Naive thymus-derived CD4-positive, alpha-beta T cell (primary cell): ENCODE data around the gene FAM83D. TPM values are rescaled to one million over a fixed set of nuclear protein-coding genes. Genes with fewer than 3 reads are reported as not detected.

ENCODE experiments used
- ATAC-seq: fragments of 150-1000 bp; cut with Tn5 transposase; 2 replicates; pipeline ENCODE4 v1.10.0; 2021; ENCODE audit warnings: mild to moderate bottlenecking, moderate library complexity
- CTCF ChIA-PET: fragments of 350-600 bp; sonication (Branson Sonifier 250); formaldehyde crosslinking; loops from one replicate; lab custom pipeline; 2021; ENCODE audit warnings: antibody characterized with exemption; lab: Charles Lee
- POLR2A ChIA-PET: fragments of 350-600 bp; sonication (Branson Sonifier 250); formaldehyde crosslinking; loops from one replicate; lab custom pipeline; 2021; ENCODE audit warnings: antibody characterized with exemption, inconsistent platforms; lab: Charles Lee
- DNase-seq, 9 donors: peaks; one replicate each; pipeline versions ENCODE4 v3.0.0 to v3.0.0-alpha.2; 2020 to 2022; ENCODE audit warnings: mixed read lengths in 1 of 9
- H3K27ac ChIP-seq: one replicate; pipeline ENCODE4 v1.7.0; 2013; ENCODE audit warnings: mild to moderate bottlenecking, low read depth, low read length, moderate library complexity
- H3K27me3 ChIP-seq, 2 donors: one replicate each; pipeline ENCODE4 v1.7.0; 2013; ENCODE audit warnings: low read length in 2 of 2, mild to moderate bottlenecking in 2 of 2, moderate library complexity in 2 of 2; ENCODE audit not compliant: control insufficient read depth in 2 of 2, insufficient read depth in 2 of 2
- H3K36me3 ChIP-seq, 3 experiments: 1 replicate in 2 of 3; 2 replicates in 1 of 3; pipeline ENCODE4 v1.7.0; 2013; ENCODE audit warnings: low read length in 3 of 3, mild to moderate bottlenecking in 3 of 3, moderate library complexity in 1 of 3; ENCODE audit not compliant: insufficient read depth in 3 of 3, control insufficient read depth in 2 of 3
- H3K4me1 ChIP-seq, 2 donors: one replicate each; pipeline ENCODE4 v1.7.0; 2013; ENCODE audit warnings: low read length in 2 of 2, mild to moderate bottlenecking in 2 of 2, moderate library complexity in 1 of 2; ENCODE audit not compliant: control insufficient read depth in 2 of 2, insufficient read depth in 2 of 2
- H3K4me3 ChIP-seq: 2 replicates; pipeline ENCODE4 v1.7.0; 2013; ENCODE audit warnings: mild to moderate bottlenecking, low read length
- H3K9me3 ChIP-seq, 3 experiments: 1 replicate in 2 of 3; 2 replicates in 1 of 3; pipeline ENCODE4 v1.7.0; 2013; ENCODE audit warnings: low read length in 3 of 3; ENCODE audit not compliant: control insufficient read depth in 2 of 3
- H3K27ac Mint-ChIP-seq, 9 donors: one replicate each; pipeline ENCODE4 v1.8.0; 2020 to 2022; ENCODE audit warnings: mixed read lengths in 9 of 9, mild to moderate bottlenecking in 8 of 9, moderate library complexity in 5 of 9, inconsistent platforms in 2 of 9
- H3K27me3 Mint-ChIP-seq, 5 donors: one replicate each; pipeline ENCODE4 v1.8.0; 2021 to 2022; ENCODE audit warnings: mixed read lengths in 5 of 5, mild to moderate bottlenecking in 1 of 5
- H3K36me3 Mint-ChIP-seq, 5 donors: one replicate each; pipeline ENCODE4 v1.8.0; 2020 to 2022; ENCODE audit warnings: mixed read lengths in 5 of 5, mild to moderate bottlenecking in 3 of 5, inconsistent platforms in 1 of 5
- H3K4me1 Mint-ChIP-seq, 7 donors: one replicate each; pipeline ENCODE4 v1.8.0; 2020 to 2022; ENCODE audit warnings: mixed read lengths in 7 of 7, mild to moderate bottlenecking in 3 of 7, inconsistent platforms in 1 of 7
- H3K4me3 Mint-ChIP-seq, 10 donors: one replicate each; pipeline ENCODE4 v1.8.0; 2020 to 2022; ENCODE audit warnings: mild to moderate bottlenecking in 10 of 10, mixed read lengths in 10 of 10, moderate library complexity in 6 of 10, inconsistent platforms in 2 of 10
- H3K9me3 Mint-ChIP-seq, 11 donors: one replicate each; pipeline ENCODE4 v1.8.0; 2020 to 2022; ENCODE audit warnings: mixed read lengths in 11 of 11, mild to moderate bottlenecking in 4 of 11, inconsistent platforms in 1 of 11, moderate library complexity in 1 of 11
- intact Hi-C, 2 donors: fragments of 100-400 bp; cut with micrococcal nuclease; formaldehyde crosslinking; loops; one replicate each; pipeline ENCODE4 v1.15.1; 2023
- polyA plus RNA-seq, 2 donors: library from polyadenylated mRNA; unstranded; fragments of 300-500 nt; fragmentation: Illumina TruSeq; gene quantifications; one replicate each; pipeline ENCODE4 v1.2.3, GENCODE V29; 2021
- total RNA-seq, 6 experiments: library from RNA in 5 of 6; stranded (reverse) in 5 of 6; gene quantifications; 1 replicate in 5 of 6; 2 replicates in 1 of 6; pipeline ENCODE4 v1.2.3 and lab custom pipeline; 2021 to 2026

Gene FAM83D
- total and polyA plus RNA-seq, 7 experiments from 2014 or later: 0.82 to 11.1 (median 1.8) TPM

DNA sequence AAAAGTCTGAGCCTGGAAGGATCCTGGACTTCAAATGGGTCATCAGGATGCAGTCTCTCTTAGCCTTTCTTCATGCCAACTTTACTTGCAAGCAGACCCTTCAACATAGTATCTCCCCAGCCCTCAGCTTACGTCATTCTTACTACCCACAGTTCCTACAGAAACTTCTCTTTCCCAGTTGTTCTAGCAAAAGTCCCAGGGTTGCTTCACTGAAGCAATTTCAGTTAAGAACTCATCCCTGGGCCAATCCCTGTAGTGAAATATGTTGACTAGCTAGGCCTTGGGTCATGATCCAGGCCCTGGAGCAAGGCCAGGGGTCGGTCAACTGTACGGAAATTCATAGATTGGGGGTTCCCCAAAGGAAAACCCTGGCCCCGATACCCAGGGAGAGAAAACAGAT is 8.6 kb upstream of the FAM83D start:
- DNase-seq: no peak
- no peak overlapping the region for H3K27ac Mint-ChIP-seq
- no peaks in the 10 kb centered on the region for H3K4me1 ChIP-seq
- H3K27me3 Mint-ChIP-seq: no peaks in the 10 kb centered on the region
- no peaks in the 10 kb centered on the region for H3K9me3 Mint-ChIP-seq
- H3K4me1 Mint-ChIP-seq: no peaks in the 10 kb centered on the region
- peaks cover 4 to 20% (median 11%) of the 10 kb centered on the region in 5 donors for H3K36me3 Mint-ChIP-seq
- intact Hi-C loops: no loop called here
- POLR2A ChIA-PET: no interaction called here
- H3K27me3 ChIP-seq: no peaks in the 10 kb centered on the region
- no peak overlapping the region for H3K4me3 ChIP-seq
- no peak for ATAC-seq
- CTCF ChIA-PET: no interaction called here
- no peak overlapping the region for H3K27ac ChIP-seq
- no peaks in the 10 kb centered on the region for H3K9me3 ChIP-seq
- H3K4me3 Mint-ChIP-seq: no peak overlapping the region
- peaks cover 4 to 70% (median 26%) of the 10 kb centered on the region in 3 experiments for H3K36me3 ChIP-seq

DNA sequence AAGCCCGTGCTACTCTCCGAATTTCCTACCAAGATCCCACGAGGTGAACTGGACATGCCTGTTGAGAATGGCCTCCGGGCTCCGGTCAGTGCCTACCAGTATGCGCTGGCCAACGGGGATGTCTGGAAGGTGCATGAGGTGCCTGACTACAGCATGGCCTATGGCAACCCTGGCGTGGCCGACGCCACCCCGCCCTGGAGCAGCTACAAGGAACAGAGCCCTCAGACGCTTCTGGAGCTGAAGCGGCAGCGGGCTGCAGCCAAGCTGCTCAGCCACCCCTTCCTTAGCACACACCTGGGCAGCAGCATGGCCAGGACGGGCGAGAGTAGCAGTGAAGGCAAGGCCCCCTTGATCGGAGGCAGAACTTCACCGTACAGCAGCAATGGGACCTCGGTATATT is 8.0 kb upstream of the FAM83D start:
- Histone ChIP-seq H3K4me3 (no peak overlapping the region), H3K9me3 (no peaks in the 10 kb centered on the region), H3K4me1 (no peaks in the 10 kb centered on the region), H3K27me3 (no peaks in the 10 kb centered on the region), H3K36me3 (peaks cover 4 to 65% (median 26%) of the 10 kb centered on the region in 3 experiments), H3K27ac (no peak overlapping the region)
- Mint-ChIP-seq H3K27me3 (no peaks in the 10 kb centered on the region), H3K36me3 (peaks cover 4 to 20% (median 11%) of the 10 kb centered on the region in 5 donors), H3K9me3 (no peaks in the 10 kb centered on the region), H3K27ac (no peak overlapping the region), H3K4me3 (no peak overlapping the region), H3K4me1 (no peaks in the 10 kb centered on the region)
- DNase-seq (no peak), ATAC-seq (no peak)
- intact Hi-C loops: no loop called here
- POLR2A ChIA-PET: no interaction called here
- CTCF ChIA-PET: interaction anchor here (0.8 kb wide), 1 partner anchor 168 kb away, joined by 3 read pairs; no protein-coding TSS in a partner anchor

DNA sequence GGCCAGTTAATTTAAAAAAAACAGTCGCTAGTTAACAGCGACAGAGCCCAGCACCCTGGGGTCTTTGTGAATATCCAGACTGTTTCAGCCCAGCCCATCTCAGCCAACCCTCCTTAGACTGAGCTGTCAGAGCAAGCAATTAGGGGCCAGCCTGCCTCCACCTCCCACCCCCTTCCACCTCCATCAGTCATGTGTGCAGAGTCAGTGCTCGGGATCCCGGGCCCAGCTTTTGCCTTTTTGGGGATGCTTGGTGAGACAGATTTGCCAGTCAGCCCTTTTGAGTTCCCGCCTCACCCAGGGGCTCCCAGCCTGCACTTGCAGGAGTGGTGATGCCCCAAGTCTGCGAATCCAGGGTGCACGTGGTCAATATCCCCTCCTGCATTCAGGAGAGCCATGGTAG is 6.5 kb upstream of the FAM83D start:
- peaks cover 4 to 19% (median 7%) of the 10 kb centered on the region in 5 donors for H3K36me3 Mint-ChIP-seq
- Histone ChIP-seq H3K4me3 (no peak overlapping the region), H3K4me1 (no peaks in the 10 kb centered on the region), H3K9me3 (no peaks in the 10 kb centered on the region), H3K27ac (no peak overlapping the region), H3K36me3 (peaks cover 4 to 51% (median 20%) of the 10 kb centered on the region in 3 experiments), H3K27me3 (no peaks in the 10 kb centered on the region)
- H3K27me3 Mint-ChIP-seq: no peaks in the 10 kb centered on the region
- no peak for DNase-seq
- H3K4me3 Mint-ChIP-seq: no peak overlapping the region
- POLR2A ChIA-PET: interaction anchor here (0.8 kb wide), 1 partner anchor 40 kb away, joined by 3 read pairs; no protein-coding TSS in a partner anchor
- H3K9me3 Mint-ChIP-seq: no peaks in the 10 kb centered on the region
- CTCF ChIA-PET: no interaction called here
- H3K4me1 Mint-ChIP-seq: peaks cover 0 to 1% (median 0%) of the 10 kb centered on the region in 7 donors
- intact Hi-C loops: no loop called here
- no peak for ATAC-seq
- H3K27ac Mint-ChIP-seq: no peak overlapping the region

DNA sequence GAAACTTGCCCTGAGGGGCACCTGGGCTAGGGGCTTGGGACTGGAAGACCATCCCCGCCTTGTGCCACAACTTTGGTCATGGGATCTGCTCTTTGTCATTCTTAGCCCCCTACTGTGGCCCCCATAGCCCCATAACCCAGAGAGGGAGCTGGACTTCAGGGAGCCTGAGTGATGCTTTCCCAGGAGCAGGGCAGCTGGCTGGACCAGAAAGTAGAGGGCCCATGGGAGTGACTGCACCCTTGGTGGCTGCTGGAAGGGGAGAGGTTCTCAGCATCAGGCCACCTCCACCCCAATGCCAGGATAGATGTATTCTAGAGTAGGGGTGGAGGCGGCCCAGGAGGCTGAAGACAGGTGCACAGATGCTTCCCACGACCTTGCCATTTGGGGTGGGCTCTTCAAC is 5.8 kb upstream of the FAM83D start:
- CTCF ChIA-PET: no interaction called here
- ATAC-seq: no peak
- DNase-seq: no peak
- H3K36me3 ChIP-seq: peaks cover 4 to 43% (median 20%) of the 10 kb centered on the region in 3 experiments
- H3K4me3 ChIP-seq: no peak overlapping the region
- no peaks in the 10 kb centered on the region for H3K9me3 Mint-ChIP-seq
- no peaks in the 10 kb centered on the region for H3K27me3 Mint-ChIP-seq
- no peaks in the 10 kb centered on the region for H3K9me3 ChIP-seq
- intact Hi-C loops: no loop called here
- no peak overlapping the region for H3K27ac ChIP-seq
- H3K36me3 Mint-ChIP-seq: peaks cover 0 to 19% (median 4%) of the 10 kb centered on the region in 5 donors
- H3K27ac Mint-ChIP-seq: no peak overlapping the region
- H3K27me3 ChIP-seq: no peaks in the 10 kb centered on the region
- no peaks in the 10 kb centered on the region for H3K4me1 ChIP-seq
- peaks cover 0 to 6% (median under 1%) of the 10 kb centered on the region in 7 donors for H3K4me1 Mint-ChIP-seq
- H3K4me3 Mint-ChIP-seq: no peak overlapping the region
- POLR2A ChIA-PET: interaction anchor here (0.8 kb wide), 1 partner anchor 173 kb away, joined by 4 read pairs; no protein-coding TSS in a partner anchor

DNA sequence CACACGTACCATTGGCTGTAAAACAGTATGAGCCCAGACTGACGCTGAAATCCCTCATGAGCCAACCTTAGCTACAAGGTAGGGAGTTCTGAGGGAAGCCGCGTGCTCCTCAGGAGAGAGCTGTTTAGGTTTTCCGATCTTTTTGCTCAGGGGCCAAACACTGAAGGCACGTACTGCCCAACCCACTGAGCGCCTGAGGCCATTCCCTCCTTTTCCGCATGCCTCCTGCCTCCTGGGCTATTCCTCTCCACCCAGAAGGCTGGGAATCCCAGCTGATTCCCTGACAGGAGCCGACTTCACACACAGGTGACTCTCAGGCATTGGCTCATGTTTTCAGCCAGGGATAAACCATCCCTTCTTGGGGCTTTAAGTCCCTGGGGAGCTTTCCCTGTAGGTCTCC is 5.4 kb upstream of the FAM83D start:
- H3K27me3 ChIP-seq: no peaks in the 10 kb centered on the region
- POLR2A ChIA-PET: interaction anchor here (0.8 kb wide), 1 partner anchor 173 kb away, joined by 4 read pairs; no protein-coding TSS in a partner anchor
- no peak overlapping the region for H3K4me3 ChIP-seq
- no peaks in the 10 kb centered on the region for H3K9me3 ChIP-seq
- intact Hi-C loops: no loop called here
- peaks cover 4 to 39% (median 17%) of the 10 kb centered on the region in 3 experiments for H3K36me3 ChIP-seq
- Mint-ChIP-seq H3K9me3 (no peaks in the 10 kb centered on the region), H3K4me3 (no peak overlapping the region), H3K27me3 (no peaks in the 10 kb centered on the region), H3K36me3 (peaks cover 0 to 19% (median 4%) of the 10 kb centered on the region in 5 donors), H3K27ac (no peak overlapping the region), H3K4me1 (peaks cover 0 to 9% (median 4%) of the 10 kb centered on the region in 7 donors)
- ATAC-seq: no peak
- H3K27ac ChIP-seq: no peak overlapping the region
- CTCF ChIA-PET: interaction anchor here (1.1 to 3.4 kb wide), 2 partner anchors 15 to 128 kb away, joined by 3 to 10 read pairs; no protein-coding TSS in a partner anchor
- peaks cover 0 to 3% of the 10 kb centered on the region in 2 donors for H3K4me1 ChIP-seq
- DNase-seq: no peak

DNA sequence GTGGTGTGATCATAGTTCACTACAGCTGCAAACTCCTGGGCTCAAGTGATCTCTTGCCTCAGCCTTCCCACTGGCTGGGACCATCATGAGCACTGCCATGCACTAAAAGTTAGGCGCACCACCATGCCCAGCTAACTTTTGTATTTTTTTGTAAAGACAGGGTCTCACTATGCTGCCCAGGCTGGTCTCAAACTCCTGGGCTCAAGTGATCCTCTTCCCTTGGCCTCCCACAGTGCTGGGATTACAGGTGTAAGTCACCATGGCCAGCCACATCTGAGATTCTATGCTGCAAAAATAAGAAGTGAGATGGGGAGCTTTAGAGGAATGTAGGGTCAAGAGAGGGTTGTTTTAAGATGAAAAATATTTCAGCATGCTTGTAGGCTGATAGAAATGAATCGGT is 1.5 kb upstream of the FAM83D start:
- H3K27ac ChIP-seq: no peak overlapping the region
- H3K27me3 Mint-ChIP-seq: no peaks in the 10 kb centered on the region
- peak overlapping the region in 6 of 10 donors; percentile 6 to 51 (median 18) for H3K4me3 Mint-ChIP-seq
- no peaks in the 10 kb centered on the region for H3K27me3 ChIP-seq
- intact Hi-C loops: no loop called here
- peaks cover 0 to 14% (median 0%) of the 10 kb centered on the region in 3 experiments for H3K36me3 ChIP-seq
- H3K4me3 ChIP-seq: no peak overlapping the region
- no peaks in the 10 kb centered on the region for H3K9me3 ChIP-seq
- ATAC-seq (no peak), DNase-seq (no peak)
- H3K27ac Mint-ChIP-seq: peak overlapping the region in 6 of 9 donors; percentile 0 to 83 (median 56)
- no peaks in the 10 kb centered on the region for H3K9me3 Mint-ChIP-seq
- POLR2A ChIA-PET: interaction anchor here (0.5 kb wide), 1 partner anchor 10 kb away, joined by 3 read pairs; no protein-coding TSS in a partner anchor
- peaks cover 5 to 14% of the 10 kb centered on the region in 2 donors for H3K4me1 ChIP-seq
- H3K4me1 Mint-ChIP-seq: peaks cover 6 to 27% (median 14%) of the 10 kb centered on the region in 7 donors
- CTCF ChIA-PET: interaction anchor here (0.6 kb wide), 1 partner anchor 1867 kb away, joined by 3 read pairs; no protein-coding TSS in a partner anchor
- peaks cover 0 to 10% (median 0%) of the 10 kb centered on the region in 5 donors for H3K36me3 Mint-ChIP-seq
